ENCODE results near the gene GCNT2. TPM values are rescaled to one million over a fixed set of nuclear protein-coding genes. Genes with fewer than 3 reads are reported as not detected.

GCNT2 gene
- total RNA-seq, 1 experiment from 2014 or later, result 18.3 TPM

- H3K4me1 ChIP-seq (ENCODE audit: insufficient read depth, low read length), result no peaks in the 10 kb centered on the region
- no peak for TF ChIP-seq EZH2phosphoT487 (IDR thresholded peaks at IDR 0.05; ENCODE audit: borderline replicate concordance, low read length)
- no peak for TF ChIP-seq CTCF (conservative IDR thresholded peaks at IDR 0.05; ENCODE audit: low read depth, low read length)
- TF ChIP-seq EZH2 (IDR thresholded peaks at IDR 0.05; ENCODE audit: low read length, unreplicated experiment), result no peak
- H3F3A ChIP-seq (ENCODE audit: low read length, unreplicated experiment), result no peaks in the 10 kb centered on the region
- CTCF ChIA-PET, result no interaction called here
- H3K27me3 ChIP-seq (ENCODE audit: low read length), result no peaks in the 10 kb centered on the region
- no peaks in the 10 kb centered on the region for H3K36me3 ChIP-seq (ENCODE audit: low read depth, low read length)
- H3K9me3 ChIP-seq (ENCODE audit: low read length), result no peaks in the 10 kb centered on the region
- H3K79me2 ChIP-seq (ENCODE audit: low read length), result no peaks in the 10 kb centered on the region
- no peak for ATAC-seq
- no peak for DNase-seq
- POLR2A ChIA-PET (ENCODE audit: unreplicated experiment), result no interaction called here
- H3K27ac ChIP-seq (ENCODE audit: low read length), result no peak overlapping the region
- no peak overlapping the region for H3K4me2 ChIP-seq (ENCODE audit: low read length)
- H3K4me3 ChIP-seq (ENCODE audit: low read length), result no peak overlapping the region
- no peak overlapping the region for H2AFZ ChIP-seq (ENCODE audit: low read length)
- H3K9ac ChIP-seq (ENCODE audit: low read length), result no peak overlapping the region
- no peaks in the 10 kb centered on the region for H3K9me2 ChIP-seq (replicated peaks; ENCODE audit: low read length)
- no TSS peak for BruUV-seq (replicated peaks)
- intact Hi-C loops (cut with micrococcal nuclease), result no loop called here
- no peaks in the 10 kb centered on the region for H4K20me1 ChIP-seq (ENCODE audit: low read length)
Measured at GRCh38 chr6:10495029-10495428, 26.1 kb upstream of the GCNT2 start.

- H3K79me2 ChIP-seq (ENCODE audit: low read length), result no peaks in the 10 kb centered on the region
- POLR2A ChIA-PET (ENCODE audit: unreplicated experiment), result no interaction called here
- intact Hi-C loops (cut with micrococcal nuclease), result no loop called here
- TF ChIP-seq CTCF (conservative IDR thresholded peaks at IDR 0.05; ENCODE audit: low read depth, low read length), result no peak
- no peak for TF ChIP-seq EZH2phosphoT487 (IDR thresholded peaks at IDR 0.05; ENCODE audit: borderline replicate concordance, low read length)
- no peak for TF ChIP-seq EZH2 (IDR thresholded peaks at IDR 0.05; ENCODE audit: low read length, unreplicated experiment)
- no peaks in the 10 kb centered on the region for H3K9me3 ChIP-seq (ENCODE audit: low read length)
- DNase-seq (no peak), ATAC-seq (no peak)
- H3K9me2 ChIP-seq (replicated peaks; ENCODE audit: low read length), result no peaks in the 10 kb centered on the region
- no peaks in the 10 kb centered on the region for H4K20me1 ChIP-seq (ENCODE audit: low read length)
- H3K4me3 ChIP-seq (ENCODE audit: low read length), result no peak overlapping the region
- BruUV-seq (replicated peaks), result no TSS peak
- 0 out of 2 replicates have a peak, but pooled peaks cover 3% of the 10 kb centered on the region for H3K27me3 ChIP-seq (ENCODE audit: low read length)
- H3F3A ChIP-seq (ENCODE audit: low read length, unreplicated experiment), result no peaks in the 10 kb centered on the region
- no peak overlapping the region for H3K9ac ChIP-seq (ENCODE audit: low read length)
- H3K4me1 ChIP-seq (ENCODE audit: insufficient read depth, low read length), result no peaks in the 10 kb centered on the region; the same call in 1 of the 2 replicates
- H3K36me3 ChIP-seq (ENCODE audit: low read depth, low read length), result no peaks in the 10 kb centered on the region
- no peak overlapping the region for H3K27ac ChIP-seq (ENCODE audit: low read length)
- CTCF ChIA-PET, result no interaction called here
- no peak overlapping the region for H3K4me2 ChIP-seq (ENCODE audit: low read length)
- H2AFZ ChIP-seq (ENCODE audit: low read length), result no peak overlapping the region
Measured at GRCh38 chr6:10505529-10505928, 15.6 kb upstream of the GCNT2 start.

GRCh38 chr6:10507298-10507697 lies 13.9 kb upstream of the GCNT2 start:
- Histone ChIP-seq H3K36me3 (ENCODE audit: low read depth, low read length) (no peaks in the 10 kb centered on the region), H3K79me2 (ENCODE audit: low read length) (no peaks in the 10 kb centered on the region), H3K4me3 (ENCODE audit: low read length) (no peak overlapping the region), H3K27ac (ENCODE audit: low read length) (no peak overlapping the region), H3K9ac (ENCODE audit: low read length) (no peak overlapping the region), H2AFZ (ENCODE audit: low read length) (no peak overlapping the region), H4K20me1 (ENCODE audit: low read length) (no peaks in the 10 kb centered on the region), H3F3A (ENCODE audit: low read length, unreplicated experiment) (no peaks in the 10 kb centered on the region), H3K4me1 (ENCODE audit: insufficient read depth, low read length) (peaks cover 11% of the 10 kb centered on the region), H3K27me3 (ENCODE audit: low read length) (no peaks in the 10 kb centered on the region), H3K4me2 (ENCODE audit: low read length) (no peak overlapping the region), H3K9me3 (ENCODE audit: low read length) (no peaks in the 10 kb centered on the region), H3K9me2 (replicated peaks; ENCODE audit: low read length) (no peaks in the 10 kb centered on the region)
- no TSS peak for BruUV-seq (replicated peaks)
- no peak for ATAC-seq
- intact Hi-C loops (cut with micrococcal nuclease), result no loop called here
- no peak for TF ChIP-seq CTCF (conservative IDR thresholded peaks at IDR 0.05; ENCODE audit: low read depth, low read length)
- no peak for TF ChIP-seq EZH2phosphoT487 (IDR thresholded peaks at IDR 0.05; ENCODE audit: borderline replicate concordance, low read length)
- no peak for TF ChIP-seq EZH2 (IDR thresholded peaks at IDR 0.05; ENCODE audit: low read length, unreplicated experiment)
- ChIA-PET CTCF (interaction anchor here (0.8 kb wide), 1 partner anchor 1055 kb away, joined by 5 read pairs; no protein-coding TSS in a partner anchor), POLR2A (ENCODE audit: unreplicated experiment) (no interaction called here)
- no peak for DNase-seq
